IPS-11a (cell line): Measurements from ENCODE around the gene HNRNPH1.

Source experiments
- H3K4me3 ChIP-seq: one replicate; pipeline ENCODE4 v1.5.1; 2013; ENCODE audit warnings: low read depth, low read length, control low read depth

The HNRNPH1 gene

GRCh38 chr5:179623906-179624741 lies 653 bp upstream of the HNRNPH1 start:
- H3K4me3 ChIP-seq, result peak overlapping the region; percentile 97

GRCh38 chr5:179621551-179622214 lies 1.8 kb downstream of the HNRNPH1 start:
- H3K4me3 ChIP-seq, result peak overlapping the region; percentile 97

DNA sequence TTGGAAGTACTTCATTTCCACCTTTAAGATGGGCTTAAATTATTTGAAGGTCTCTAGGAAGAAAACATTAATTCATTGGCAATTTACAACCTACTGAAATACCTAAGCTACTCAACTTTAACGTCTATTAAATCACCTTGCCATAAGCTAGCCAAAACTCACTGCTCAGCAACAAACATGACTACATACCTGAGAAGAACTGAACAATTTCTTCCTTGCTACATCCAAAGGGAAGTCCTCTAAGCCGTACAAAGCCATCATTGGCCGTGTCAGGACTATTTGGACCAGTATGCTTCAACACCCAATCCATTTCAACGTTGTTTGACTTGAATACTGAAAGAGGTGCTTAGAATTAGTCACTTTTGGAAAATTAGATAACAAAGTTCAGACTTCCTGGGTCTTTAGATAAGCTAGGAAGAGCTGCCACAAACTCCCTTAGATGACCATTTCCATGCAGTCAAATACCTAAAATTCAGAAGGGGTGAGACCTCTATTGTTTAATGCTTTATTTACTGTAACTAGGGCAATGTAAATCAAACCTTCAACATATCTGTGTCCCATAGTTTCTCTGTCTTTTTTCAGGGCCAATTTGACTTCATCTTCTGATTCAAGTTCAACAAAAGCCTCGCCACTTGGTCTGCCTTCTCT lies 2.6 kb downstream of the HNRNPH1 start:
- H3K4me3 ChIP-seq, result peak overlapping the region; percentile 97

- peak overlapping the region; percentile 41 for H3K4me3 ChIP-seq
Measured at GRCh38 chr5:179620293-179620692, 3.2 kb downstream of the HNRNPH1 start.

DNA sequence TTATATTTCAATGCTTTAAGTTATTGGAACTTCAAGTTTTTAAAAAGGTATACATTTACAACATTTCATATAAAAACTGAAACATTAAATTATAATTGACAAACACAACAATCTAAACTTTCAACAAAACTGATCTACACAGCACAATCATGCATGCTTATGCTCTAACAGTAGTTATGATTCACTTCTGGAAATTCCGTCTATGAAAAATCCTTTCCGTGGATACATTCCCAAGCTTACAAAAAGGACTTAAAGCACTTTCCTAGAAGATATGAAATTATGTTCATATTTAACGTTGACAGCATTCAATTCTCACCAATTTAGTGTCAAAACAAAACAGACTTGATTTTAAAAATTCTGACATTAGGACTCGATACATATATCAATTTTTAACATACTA lies 3.7 kb downstream of the HNRNPH1 start:
- peak overlapping the region; percentile 41 for H3K4me3 ChIP-seq

GRCh38 chr5:179618923-179619554 lies 4.4 kb downstream of the HNRNPH1 start:
- no peak overlapping the region for H3K4me3 ChIP-seq

DNA sequence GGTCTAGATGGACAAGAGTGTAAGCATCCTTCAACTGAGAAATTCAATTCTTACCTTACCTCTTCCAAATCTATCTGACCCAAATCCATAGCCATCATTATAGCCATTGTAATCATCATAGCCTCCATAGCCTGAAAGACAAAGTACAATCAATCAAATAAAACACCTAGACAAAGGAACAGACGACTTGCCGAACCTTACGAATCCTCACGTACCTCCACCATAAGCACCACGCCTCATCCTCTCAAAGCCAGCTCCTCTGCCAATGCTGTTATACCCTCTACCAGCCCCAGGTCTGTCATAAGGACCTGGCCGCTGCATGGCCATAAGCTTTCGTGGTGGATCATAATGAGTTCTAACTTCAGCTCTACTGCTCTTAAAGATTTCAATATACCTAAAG lies 5.5 kb downstream of the HNRNPH1 start:
- H3K4me3 ChIP-seq, result no peak overlapping the region

- no peak overlapping the region for H3K4me3 ChIP-seq
Measured at GRCh38 chr5:179616002-179616594, 7.4 kb downstream of the HNRNPH1 start.

- H3K4me3 ChIP-seq, result no peak overlapping the region
Measured at GRCh38 chr5:179615203-179615602, 8.3 kb downstream of the HNRNPH1 start.

DNA sequence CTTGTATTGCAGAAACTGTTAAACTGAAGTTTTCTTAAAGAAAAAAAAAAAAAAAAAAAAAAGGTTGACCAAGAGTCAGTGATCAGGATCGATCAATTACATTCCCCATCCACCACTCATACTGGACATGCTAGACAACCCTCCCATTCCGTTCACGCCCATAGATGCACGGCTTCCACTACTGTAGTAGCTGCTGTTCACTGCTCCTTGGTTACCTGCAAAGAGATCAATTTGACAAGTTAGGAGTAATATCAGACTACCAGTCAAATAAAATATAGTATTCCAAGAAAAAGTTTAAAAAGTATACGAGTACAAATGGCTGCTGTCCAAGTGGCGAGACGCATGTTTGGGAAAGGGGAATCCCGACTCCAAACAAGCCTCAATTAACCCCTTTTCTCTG lies 8.7 kb downstream of the HNRNPH1 start:
- H3K4me3 ChIP-seq, result no peak overlapping the region

GRCh38 chr5:179613460-179614071 lies 9.9 kb downstream of the HNRNPH1 start:
- no peak overlapping the region for H3K4me3 ChIP-seq

DNA sequence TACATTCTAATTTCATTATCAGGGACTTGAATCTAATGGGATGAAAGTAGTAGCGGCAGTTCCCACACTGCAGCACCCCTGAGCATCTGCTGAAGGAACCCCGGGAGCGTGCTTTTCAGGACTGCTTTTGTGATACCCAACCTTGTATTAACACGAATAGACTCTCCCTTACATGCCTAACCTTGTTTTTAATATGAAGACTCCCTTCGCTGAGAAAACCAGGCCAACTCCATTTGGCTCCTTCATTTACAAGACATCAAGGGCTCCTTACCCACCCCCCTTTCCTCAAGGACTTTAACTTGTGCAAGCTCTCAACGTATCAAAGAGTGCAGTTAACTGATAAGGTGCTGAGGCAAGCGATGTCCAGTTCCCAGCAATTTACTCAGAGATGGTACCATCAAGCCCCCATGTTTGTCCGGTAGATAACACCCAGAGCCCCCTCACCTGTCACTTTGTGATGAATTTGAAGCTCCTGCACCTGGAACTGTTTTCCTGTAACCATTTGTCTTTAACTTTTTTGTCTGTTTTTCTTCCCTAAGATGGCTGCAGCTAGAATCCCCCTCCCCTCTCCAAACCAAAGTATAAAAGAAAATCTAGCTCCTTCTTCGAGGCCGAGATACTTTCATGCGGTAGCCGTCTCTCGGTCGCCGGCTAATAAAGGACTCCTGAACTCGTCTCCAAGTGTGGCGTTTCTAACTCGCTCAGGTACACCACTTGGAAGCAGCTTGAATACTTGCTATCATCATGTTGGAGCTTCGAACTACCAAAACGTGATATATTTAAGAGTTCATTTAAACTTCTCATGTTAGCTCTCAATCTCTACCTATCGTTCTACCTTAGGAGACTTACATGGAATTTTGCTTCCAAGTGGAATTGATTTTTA lies 10.7 kb downstream of the HNRNPH1 start:
- H3K4me3 ChIP-seq, result no peak overlapping the region

- H3K4me3 ChIP-seq, result no peak overlapping the region
Measured at GRCh38 chr5:179610903-179611265, 12.6 kb downstream of the HNRNPH1 start.

DNA sequence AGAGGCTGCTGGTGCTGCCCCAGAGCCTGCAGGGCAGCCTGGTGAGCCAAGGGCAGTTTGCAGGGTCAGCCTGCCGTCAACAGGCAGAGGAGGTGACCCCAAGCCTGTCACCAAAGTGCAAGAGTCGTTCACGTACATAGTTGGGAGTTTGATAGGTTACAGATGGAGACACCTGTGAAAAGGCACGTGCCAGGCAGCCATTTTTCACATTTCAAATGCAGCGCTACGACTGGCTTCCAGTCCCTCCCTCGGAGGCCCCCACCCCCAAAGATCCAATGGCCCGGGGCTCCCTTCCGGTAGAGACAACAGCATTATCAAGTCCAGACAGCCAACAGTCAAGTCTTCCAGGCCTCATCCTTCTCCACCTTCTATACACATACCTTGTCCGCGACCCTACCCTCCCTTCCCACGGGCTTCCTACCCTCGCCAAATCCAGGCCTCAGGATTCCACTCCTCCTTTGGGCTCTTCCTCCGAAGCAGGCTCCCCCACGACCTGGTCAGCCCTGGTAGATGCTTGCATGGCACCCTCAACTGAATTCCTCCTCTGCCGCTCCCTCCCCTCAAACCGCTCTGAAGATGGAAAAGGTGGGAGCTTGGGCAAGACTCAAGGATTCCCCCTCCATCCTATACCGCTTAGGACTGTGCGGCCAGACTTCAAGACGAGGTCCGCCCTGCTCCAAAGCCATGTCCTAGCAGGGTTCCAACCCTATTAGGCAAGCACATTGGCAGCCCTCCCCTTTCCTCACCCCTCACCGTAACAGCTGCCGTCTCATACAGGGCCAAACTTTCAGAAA lies 13.2 kb downstream of the HNRNPH1 start:
- no peak overlapping the region for H3K4me3 ChIP-seq

DNA sequence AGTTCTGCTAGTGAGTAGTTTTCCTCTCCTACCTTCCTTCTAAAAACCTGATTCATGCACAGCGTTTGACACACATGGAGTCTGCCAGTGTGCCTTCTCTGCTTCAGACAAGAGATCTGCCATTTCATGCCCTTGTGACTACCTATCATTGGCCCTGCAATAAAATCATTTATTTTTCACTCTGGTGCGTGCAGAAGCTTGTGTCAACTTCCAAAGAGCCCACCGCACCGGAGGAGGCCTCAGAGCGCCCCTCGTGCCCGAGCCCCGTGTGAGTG lies 13.7 kb downstream of the HNRNPH1 start:
- no peak overlapping the region for H3K4me3 ChIP-seq

GRCh38 chr5:179608131-179608581 lies 15.3 kb downstream of the HNRNPH1 start:
- H3K4me3 ChIP-seq, result no peak overlapping the region

- H3K4me3 ChIP-seq, result no peak overlapping the region
Measured at GRCh38 chr5:179607160-179607931, 16.1 kb downstream of the HNRNPH1 start.

- H3K4me3 ChIP-seq, result no peak overlapping the region
Measured at GRCh38 chr5:179606910-179607159, 16.6 kb downstream of the HNRNPH1 start.
